ENCODE results near the gene CAMTA1. TPM values are rescaled to one million over a fixed set of nuclear protein-coding genes. Genes with fewer than 3 reads are reported as not detected.

Gene CAMTA1
- polyA plus RNA-seq, 1 of the 3 experiments (the other 2 are of a cell fraction), result 63.1 TPM

- peaks cover 6% of the 10 kb centered on the region; the same call in 1 of the 2 replicates for H3K27me3 ChIP-seq (ENCODE audit: insufficient read depth)
- no peaks in the 10 kb centered on the region for H4K20me1 ChIP-seq (ENCODE audit: insufficient read depth)
- DNase-seq, result peak; percentile 84
- H3K27ac ChIP-seq (ENCODE audit: low read depth in 2 of 2, low read length in 1 of 2), result peak overlapping the region; percentile 9 to 100; a peak in 3 of 4 replicates
- H3K36me3 ChIP-seq (replicated peaks in 1 of 2; ENCODE audit: control insufficient read depth in 1 of 2, insufficient read depth in 2 of 2, low read length in 1 of 2), result no peaks in the 10 kb centered on the region
- CTCF ChIA-PET, result interaction anchor here (0.6 to 4.4 kb wide), 15 partner anchors 11 to 92 kb away, joined by 3 to 32 read pairs (median 4); no protein-coding TSS in a partner anchor
- H3K79me2 ChIP-seq (ENCODE audit: insufficient read depth), result no peaks in the 10 kb centered on the region
- POLR2A ChIA-PET, result interaction anchor here (0.7 to 2.8 kb wide), 19 partner anchors 12 to 845 kb away, joined by 3 to 37 read pairs (median 5); partner anchors contain the start of gene CAMTA1
- no peaks in the 10 kb centered on the region for H3K9me2 ChIP-seq
- peaks cover 0 to 89% of the 10 kb centered on the region in 2 experiments; a peak in 2 of 4 replicates for H3K4me1 ChIP-seq (ENCODE audit: control insufficient read depth in 1 of 2, insufficient read depth in 2 of 2, low read depth in 1 of 2, low read length in 1 of 2)
- H3K9me3 ChIP-seq, result no peaks in the 10 kb centered on the region
- H3K4me2 ChIP-seq, result no peak overlapping the region
- no peak overlapping the region for H2AFZ ChIP-seq (ENCODE audit: low read depth)
- no peaks in the 10 kb centered on the region for H3F3A ChIP-seq (replicated peaks; ENCODE audit: insufficient read depth)
- no peak overlapping the region for H3K9ac ChIP-seq
- WGBS (ENCODE audit: low lambda C conversion rate), result 30% methylated on average over 22 of the region's 22 CpGs
- no peak overlapping the region; a peak in 1 of 4 replicates for H3K4me3 ChIP-seq (ENCODE audit: low read depth in 2 of 2, low read length in 1 of 2)
- TF ChIP-seq REST (IDR thresholded peaks at IDR 0.05; ENCODE audit: low read depth, low read length), result no peak
- no peak for TF ChIP-seq TCF12 (IDR thresholded peaks at IDR 0.05)
- TF ChIP-seq GATA2 (CRISPR knock-in tag; IDR thresholded peaks at IDR 0.05), result peak; percentile 88
- no peak for TF ChIP-seq MAX (IDR thresholded peaks at IDR 0.05; ENCODE audit: low read depth)
- no peak for TF ChIP-seq RXRA (IDR thresholded peaks at IDR 0.05; ENCODE audit: borderline replicate concordance, low read depth)
- TF ChIP-seq POLR2AphosphoS5 (IDR thresholded peaks at IDR 0.05; ENCODE audit: low read depth, low read length), result no peak
- no peak for TF ChIP-seq EZH2phosphoT487 (IDR thresholded peaks at IDR 0.05; ENCODE audit: borderline replicate concordance, low read depth)
- TF ChIP-seq NRF1 (IDR thresholded peaks at IDR 0.05; ENCODE audit: low read depth, low read length), result no peak
- no peak for TF ChIP-seq USF2 (IDR thresholded peaks at IDR 0.05; ENCODE audit: borderline replicate concordance, low read depth, low read length)
- TF ChIP-seq USF1 (IDR thresholded peaks at IDR 0.05; ENCODE audit: borderline replicate concordance, low read depth), result no peak
- TF ChIP-seq TAF1 (IDR thresholded peaks at IDR 0.05; ENCODE audit: borderline replicate concordance, low read depth, low read length), result no peak
- no peak for TF ChIP-seq PBX3 (IDR thresholded peaks at IDR 0.05)
- no peak for TF ChIP-seq FOXM1 (IDR thresholded peaks at IDR 0.05; ENCODE audit: low read depth)
- no peak for TF ChIP-seq YY1 (IDR thresholded peaks at IDR 0.05; ENCODE audit: low read depth)
- TF ChIP-seq NFIC (IDR thresholded peaks at IDR 0.05; ENCODE audit: borderline replicate concordance), result no peak
- TF ChIP-seq SMC3 (IDR thresholded peaks at IDR 0.05; ENCODE audit: low read depth, low read length), result peak; percentile 6; the same call in 1 of the 2 replicates
- TF ChIP-seq MEF2A (IDR thresholded peaks at IDR 0.05; ENCODE audit: borderline replicate concordance, low read depth), result no peak
- TF ChIP-seq CHD2 (IDR thresholded peaks at IDR 0.05; ENCODE audit: low read length, partially characterized antibody), result no peak
- no peak for TF ChIP-seq ELF1 (IDR thresholded peaks at IDR 0.05)
- TF ChIP-seq ZBTB33 (IDR thresholded peaks at IDR 0.05; ENCODE audit: borderline replicate concordance, low read depth), result no peak
- no peak for TF ChIP-seq GABPA (IDR thresholded peaks at IDR 0.05; ENCODE audit: low read depth)
- TF ChIP-seq FOSL2 (IDR thresholded peaks at IDR 0.05; ENCODE audit: borderline replicate concordance, low read depth), result no peak
- TF ChIP-seq SIN3A (IDR thresholded peaks at IDR 0.05; ENCODE audit: borderline replicate concordance, low read depth, low read length), result no peak
- TF ChIP-seq JUND (IDR thresholded peaks at IDR 0.05), result no peak
- TF ChIP-seq MXI1 (IDR thresholded peaks at IDR 0.05; ENCODE audit: low read depth, low read length), result no peak
- TF ChIP-seq RFX5 (IDR thresholded peaks at IDR 0.05; ENCODE audit: low read length), result no peak
Observed at GRCh38 chr1:7629465-7630195, 844.4 kb downstream of the CAMTA1 start.
